Measurements from ENCODE around the gene GPR31.

DNA sequence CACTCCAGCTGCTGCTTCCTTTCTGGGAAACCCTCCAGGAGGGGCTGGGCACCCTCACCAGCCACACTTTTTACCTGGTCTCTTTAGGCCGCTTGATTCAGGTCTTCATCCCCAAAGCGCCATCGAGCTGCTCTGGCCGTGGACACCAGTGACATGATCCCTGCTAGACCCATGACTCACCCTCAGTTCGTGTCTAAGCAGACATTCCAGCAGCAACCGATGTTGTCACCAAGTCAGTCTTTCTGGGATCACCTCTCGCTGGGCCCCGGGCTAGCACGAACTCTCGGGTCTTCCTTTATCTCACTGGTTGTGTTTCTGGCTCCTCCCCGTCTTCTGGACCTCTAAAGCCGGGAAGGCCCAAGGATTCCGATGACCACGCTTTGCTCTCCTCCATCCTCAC, 43.0 kb upstream of the GPR31 start:
- TF ChIP-seq ARNT (IDR thresholded peaks at IDR 0.05) (no peak), BHLHE40 (IDR thresholded peaks at IDR 0.05; ENCODE audit: borderline replicate concordance) (no peak), TARDBP (IDR thresholded peaks at IDR 0.05) (no peak), SUZ12 (IDR thresholded peaks at IDR 0.05) (no peak), ZNF384 (IDR thresholded peaks at IDR 0.05) (no peak)
- TF ChIP-seq, protein P1, sequence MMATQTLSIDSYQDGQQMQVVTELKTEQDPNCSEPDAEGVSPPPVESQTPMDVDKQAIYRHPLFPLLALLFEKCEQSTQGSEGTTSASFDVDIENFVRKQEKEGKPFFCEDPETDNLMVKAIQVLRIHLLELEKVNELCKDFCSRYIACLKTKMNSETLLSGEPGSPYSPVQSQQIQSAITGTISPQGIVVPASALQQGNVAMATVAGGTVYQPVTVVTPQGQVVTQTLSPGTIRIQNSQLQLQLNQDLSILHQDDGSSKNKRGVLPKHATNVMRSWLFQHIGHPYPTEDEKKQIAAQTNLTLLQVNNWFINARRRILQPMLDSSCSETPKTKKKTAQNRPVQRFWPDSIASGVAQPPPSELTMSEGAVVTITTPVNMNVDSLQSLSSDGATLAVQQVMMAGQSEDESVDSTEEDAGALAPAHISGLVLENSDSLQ (IDR thresholded peaks at IDR 0.05) = no peak

All from HEK293T (cell line).